Activated naive CD8-positive, alpha-beta T cell treated with anti-CD3 and anti-CD28 coated beads, Interleukin-2, amount 50 U/mL, for 16 hours (primary cell): ENCODE data around the gene CRELD2.
"Not testable (repeated sequence)": the region's sequence is repeated elsewhere in the genome, so short reads cannot be mapped to it uniquely, and the experiment has no call there.

ENCODE experiments used
- DNase-seq: peaks from one replicate; pipeline ENCODE4 v3.0.0-alpha.2; 2020; ENCODE audit warnings: low read depth, low spot score

The CRELD2 gene

DNA sequence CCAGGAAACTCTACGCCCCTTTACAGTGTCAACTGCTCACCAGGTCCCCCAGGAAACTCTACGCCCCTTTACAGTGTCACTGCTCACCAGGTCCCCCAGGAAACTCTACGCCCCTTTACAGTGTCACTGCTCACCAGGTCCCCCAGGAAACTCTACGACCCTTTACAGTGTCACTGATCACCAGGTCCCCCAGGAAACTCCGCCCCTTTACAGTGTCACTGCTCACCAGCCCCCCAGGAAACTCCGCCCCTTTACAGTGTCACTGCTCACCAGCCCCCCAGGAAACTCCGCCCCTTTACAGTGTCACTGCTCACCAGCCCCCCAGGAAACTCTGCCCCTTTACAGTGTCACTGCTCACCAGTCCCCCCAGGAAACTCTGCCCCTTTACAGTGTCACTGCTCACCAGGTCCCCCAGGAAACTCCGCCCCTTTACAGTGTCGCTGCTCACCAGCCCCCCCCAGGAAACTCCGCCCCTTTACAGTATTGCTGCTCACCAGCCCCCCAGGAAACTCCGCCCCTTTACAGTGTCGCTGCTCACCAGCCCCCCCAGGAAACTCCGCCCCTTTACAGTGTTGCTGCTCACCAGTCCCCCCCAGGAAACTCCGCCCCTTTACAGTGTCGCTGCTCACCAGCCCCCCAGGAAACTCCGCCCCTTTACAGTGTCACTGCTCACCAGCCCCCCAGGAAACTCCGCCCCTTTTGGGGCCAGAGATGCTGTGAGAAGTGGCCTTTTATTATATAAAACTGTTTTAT is 26.8 kb downstream of the CRELD2 start:
- DNase-seq = not testable (repeated sequence)

DNA sequence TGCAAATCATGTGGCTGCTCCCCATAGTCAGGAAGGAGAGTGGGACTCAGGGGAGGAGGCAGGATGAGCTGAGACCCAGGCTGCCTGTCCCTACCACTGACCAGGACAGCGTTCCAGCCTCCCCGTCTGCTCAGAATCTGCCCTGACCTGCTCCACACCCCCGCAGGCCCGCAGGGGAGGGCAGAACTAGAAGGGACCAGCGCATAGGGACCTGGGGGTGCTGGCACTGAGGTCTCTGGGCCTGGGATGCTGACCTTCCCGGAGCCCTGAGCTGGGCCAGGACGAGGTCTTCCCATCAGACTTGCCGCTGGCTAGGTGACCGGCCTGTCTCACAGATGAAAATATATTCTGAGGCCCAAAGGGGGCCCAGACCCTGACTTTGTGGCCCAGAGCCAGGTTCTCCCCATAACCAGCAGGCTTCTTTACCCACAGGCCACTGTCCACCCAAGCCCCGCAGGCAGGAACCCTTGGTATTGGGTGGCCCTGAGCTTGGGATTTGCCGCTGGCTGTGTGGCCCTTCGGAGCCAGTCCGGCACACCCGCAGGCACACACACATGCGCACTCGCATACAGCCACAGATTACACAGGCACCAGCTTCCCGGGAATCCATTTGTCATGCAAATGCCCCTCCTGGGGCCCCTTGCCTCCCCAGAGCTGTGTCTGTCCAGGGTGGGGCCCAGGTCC is 28.3 kb downstream of the CRELD2 start:
- DNase-seq = no peak

DNA sequence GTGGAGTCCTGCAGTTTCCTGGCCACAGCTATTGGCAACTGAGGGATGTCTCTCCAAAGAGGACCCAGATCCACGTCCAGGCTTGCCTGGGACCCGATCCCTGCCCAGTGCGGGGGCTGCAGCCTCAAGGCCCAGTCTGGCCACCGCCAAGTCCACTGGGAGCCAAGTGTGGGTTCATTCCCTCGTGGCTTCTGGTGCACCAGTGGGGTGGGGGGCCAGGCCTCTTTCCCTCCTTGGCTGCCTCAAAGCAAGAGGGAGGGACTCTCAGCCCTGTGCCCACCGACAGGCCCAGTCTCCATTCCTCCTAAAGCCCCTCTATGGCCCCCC is 28.8 kb downstream of the CRELD2 start:
- DNase-seq = no peak

DNA sequence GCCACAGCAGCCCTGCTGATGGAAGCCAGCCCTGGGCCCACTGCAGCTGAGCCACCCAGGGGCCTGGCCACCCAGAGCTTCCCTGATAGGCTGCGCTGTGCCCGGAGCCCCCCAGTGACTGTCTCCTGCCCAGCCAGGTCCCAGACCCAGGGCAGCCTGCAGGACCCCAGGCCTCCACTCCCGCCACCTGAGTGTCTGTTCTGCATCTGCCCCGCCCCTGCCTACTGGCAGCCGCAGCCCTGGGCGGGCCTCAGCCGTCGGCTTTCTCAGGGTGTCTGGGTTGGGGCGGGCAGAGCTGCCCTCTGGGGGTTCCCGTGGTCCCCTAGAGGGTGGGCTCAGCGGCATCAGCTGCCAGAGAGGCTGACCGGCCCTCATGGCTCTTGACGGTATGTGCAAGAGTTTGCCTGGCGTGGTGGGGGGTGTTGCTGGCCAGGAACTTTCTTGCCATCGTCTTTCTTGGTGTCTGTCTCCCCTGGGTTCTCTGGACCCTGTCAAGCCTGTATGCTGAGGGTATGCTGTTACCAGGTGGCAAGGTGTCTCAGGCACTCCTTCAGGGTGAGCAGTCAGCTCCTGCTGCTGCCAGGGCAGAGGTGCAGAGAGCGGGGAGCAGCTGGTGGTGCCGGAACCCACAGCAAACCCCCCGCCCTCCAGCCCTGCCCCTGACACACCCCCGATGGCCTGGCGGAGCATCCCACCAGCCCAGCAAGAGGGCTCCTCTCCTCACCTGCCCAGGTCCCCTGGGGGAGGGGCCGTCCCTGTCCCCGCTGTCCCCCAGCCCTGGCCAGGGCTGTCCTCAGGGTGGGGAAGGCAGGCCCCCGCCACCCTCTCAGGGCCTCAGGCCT is 29.9 kb downstream of the CRELD2 start:
- DNase-seq = no peak

DNA sequence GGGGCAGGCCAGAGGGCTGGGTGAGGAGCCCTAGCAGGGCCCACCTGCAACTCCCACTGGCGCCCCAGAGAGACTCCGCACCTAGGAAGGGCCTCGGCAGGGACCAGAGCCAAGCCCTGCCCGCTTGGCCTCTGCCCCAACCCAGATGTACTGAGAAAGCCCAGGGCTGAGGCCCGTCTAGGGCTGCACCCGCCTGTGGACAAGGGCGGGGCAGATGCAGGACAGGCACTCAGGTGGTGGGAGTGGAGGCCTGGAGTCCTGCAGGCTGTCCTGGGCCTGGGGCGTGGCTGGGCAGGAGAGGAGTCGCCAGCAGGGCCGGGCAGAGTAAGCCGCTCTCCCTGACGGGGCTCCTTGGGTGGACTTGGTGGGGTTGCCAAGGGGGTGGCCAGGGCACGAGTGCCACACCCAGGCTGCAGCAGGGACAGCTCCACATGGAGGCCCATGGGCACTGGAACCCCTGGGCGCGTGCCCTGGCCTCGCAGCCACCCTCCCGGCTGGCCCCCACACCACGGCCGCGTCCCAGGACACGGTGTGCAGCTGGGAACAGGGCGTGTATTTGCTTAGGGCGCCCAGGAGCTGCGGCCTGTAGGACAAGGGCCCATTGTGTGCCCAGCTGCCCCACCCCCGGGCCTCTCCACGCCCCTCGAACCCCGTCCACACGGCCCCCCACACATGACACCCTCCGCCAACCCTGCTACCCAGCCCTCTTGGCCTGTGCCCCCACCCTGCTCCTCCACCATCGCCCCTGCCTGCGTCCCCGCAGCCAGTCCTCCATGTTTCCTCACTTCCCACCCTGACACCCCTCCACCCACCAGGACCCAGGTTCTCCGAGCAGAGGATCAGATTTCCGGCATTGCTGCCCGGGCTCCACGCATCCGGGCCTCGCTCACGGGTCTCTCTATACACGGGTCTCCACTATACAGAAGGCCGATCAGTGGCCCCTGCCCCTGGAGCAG is 30.8 kb downstream of the CRELD2 start:
- DNase-seq = no peak

DNA sequence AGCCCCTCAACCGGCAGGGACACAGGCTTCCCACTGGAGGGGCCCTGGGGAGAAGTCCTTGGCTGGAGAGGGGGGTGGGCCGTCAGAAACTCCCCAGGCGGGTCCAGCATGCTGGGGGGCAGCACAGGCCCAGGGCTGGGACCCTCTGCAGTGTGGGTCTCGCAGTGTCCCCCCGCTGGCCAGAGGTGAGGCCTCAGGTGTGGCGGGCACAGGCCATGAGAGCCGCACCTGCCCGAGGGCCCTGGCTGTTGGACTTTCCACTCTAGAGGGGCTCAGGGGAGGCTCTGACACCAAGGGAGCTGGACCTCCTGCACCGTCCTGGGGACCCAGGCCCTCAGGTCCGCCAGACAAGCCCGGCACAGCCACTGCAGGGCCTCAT is 31.5 kb downstream of the CRELD2 start:
- no peak for DNase-seq

DNA sequence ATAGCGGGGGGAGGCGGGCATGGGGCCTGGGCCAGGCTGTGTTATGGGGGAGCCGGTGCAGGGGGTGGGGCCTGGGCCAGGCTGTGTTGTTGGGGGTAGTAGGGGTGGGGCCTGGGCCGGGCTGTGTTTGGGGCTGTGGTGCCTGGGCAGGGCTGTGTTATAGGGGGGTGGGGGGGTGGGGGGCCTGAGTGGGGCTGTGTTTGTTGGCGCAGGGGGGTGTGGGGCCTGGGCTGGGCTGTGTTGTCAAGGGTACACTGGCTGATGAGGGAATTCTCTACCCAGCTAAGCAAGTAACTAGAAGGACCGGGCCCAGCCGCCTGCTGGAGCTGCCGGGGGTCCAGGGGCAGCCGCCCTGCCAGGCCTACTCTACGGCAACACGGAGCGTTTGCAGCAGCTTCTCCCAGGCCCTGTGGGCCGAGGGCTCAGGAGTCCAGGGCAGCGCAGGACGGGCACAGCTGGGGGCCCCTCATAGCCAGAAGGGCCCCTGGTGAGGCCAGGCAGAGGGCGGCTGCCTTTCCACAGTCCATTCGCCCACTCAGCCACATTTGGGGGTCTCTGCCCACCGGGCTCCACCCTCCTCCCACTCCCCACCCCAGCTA is 32.1 kb downstream of the CRELD2 start:
- no peak for DNase-seq

DNA sequence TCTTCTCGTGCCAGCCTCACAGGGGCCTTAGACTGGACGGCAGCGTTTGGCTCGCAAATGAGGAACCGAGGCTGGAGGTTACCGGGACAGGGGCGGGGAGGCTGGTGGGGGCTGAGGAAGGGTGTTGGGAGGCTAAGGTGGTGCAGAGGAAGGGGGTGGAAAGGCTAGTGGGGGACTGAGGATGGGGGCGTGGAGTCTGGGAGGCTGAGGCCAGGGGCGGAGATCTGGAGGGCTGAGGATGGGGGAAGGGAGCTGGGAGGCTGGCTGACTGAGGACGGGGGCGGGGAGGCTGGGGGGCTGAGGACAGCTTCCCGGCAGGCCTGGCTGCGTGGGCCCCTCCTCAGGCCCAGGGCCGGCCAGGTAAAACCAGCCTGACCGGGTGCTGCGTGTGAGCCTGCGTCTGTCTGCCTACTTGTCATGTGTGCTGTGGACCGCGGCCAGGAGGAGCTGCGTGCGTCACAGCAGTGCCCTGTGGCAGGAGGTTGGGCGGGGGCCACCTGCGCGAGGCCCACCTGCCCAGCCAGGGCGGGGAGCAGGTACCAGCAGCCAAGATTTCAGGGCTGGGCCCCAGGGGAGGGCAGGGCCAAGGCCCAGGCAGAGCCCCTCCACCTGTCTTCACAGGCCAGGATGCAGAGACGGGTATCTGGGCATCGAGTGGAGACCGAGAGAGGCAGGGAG is 32.7 kb downstream of the CRELD2 start:
- no peak for DNase-seq

DNA sequence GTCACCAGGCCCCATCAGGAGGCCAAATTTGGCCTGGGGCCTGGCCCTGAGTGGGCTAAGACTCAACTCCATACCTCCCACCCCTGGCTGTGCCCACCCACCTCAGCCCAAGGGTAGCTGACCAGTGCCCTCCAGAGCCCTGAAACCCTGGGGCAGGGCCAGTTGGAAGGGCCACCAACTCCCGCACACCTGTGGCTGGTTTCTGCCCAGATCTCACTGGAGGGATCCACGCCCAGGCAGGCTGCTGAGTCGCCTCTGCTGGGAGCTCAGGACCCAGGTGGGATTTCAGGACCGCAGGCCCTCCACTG is 33.2 kb downstream of the CRELD2 start:
- DNase-seq = no peak

DNA sequence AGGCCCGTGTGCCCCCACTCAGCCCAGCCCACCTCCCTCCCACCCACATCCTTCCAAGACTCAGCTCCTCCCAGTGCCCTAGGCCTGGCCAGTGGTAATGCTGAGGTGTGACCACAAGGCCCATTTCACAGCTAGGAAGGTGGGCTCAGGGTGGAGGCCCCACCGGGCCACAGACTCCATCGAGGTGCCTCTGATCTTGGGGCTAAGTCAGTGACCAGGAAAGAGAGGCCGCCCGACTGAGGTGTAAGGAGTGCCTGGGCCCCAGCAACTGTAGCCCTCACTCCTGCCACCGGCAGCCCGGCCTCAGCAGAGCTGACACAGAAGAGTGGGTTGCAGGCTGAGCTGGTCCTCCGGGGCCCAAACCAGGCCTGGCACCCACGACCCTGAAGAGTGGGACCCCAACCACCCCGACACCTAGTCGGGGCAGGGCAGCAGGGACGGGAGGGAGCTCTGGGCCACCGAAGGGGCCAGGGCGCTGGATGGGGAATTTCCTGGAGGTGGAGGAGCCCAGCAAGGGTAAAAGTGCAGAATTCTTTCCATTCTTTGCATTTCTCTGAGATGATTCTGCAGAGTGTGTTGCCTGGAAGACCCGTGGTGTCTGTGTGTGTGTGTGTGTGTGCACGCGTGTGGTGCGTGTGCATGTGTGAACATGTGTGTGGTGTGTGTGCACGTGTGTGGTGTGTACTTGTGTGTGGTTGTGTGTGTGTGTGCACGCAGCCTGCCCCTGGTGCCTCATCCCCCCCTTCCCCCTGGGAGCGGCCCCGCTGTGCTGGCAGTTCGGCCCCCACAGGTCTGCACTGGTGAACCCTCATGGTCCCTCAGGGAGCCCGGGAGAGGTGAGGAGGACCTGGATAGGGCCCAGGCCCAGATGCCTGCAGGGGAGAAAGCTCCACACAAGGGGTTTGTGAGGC is 33.8 kb downstream of the CRELD2 start:
- no peak for DNase-seq

DNA sequence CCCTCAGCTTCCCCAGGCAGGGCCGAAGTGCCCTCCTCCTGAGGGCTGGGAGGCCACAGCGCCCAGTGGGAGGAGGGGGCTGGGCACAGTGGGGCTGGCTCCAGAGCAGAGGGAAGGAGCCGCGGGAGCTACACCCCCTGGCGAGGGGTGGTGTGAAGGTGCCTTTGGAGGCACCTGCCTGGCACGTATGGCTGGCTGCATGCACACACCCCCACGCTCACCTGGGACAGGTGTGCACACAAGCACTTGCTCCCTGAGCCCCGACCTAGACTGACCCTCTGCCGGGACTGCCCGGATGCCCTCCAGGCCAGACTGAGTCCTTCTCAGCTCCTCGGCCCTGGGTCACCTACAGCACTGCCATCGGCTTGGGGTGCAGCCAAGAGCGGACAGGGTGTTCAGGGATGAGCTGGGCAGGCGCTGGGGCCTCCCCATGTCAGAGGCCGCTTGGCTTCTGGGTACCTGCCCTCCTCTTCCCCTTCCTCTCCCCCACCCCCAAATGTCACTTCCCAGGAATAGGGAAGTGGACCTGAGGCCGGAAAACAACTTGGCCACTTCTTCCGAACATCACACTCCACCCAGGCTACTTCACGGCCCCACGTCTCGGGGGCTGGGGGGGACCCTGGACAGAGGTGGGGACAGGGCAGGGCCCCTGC is 34.7 kb downstream of the CRELD2 start:
- DNase-seq = no peak

DNA sequence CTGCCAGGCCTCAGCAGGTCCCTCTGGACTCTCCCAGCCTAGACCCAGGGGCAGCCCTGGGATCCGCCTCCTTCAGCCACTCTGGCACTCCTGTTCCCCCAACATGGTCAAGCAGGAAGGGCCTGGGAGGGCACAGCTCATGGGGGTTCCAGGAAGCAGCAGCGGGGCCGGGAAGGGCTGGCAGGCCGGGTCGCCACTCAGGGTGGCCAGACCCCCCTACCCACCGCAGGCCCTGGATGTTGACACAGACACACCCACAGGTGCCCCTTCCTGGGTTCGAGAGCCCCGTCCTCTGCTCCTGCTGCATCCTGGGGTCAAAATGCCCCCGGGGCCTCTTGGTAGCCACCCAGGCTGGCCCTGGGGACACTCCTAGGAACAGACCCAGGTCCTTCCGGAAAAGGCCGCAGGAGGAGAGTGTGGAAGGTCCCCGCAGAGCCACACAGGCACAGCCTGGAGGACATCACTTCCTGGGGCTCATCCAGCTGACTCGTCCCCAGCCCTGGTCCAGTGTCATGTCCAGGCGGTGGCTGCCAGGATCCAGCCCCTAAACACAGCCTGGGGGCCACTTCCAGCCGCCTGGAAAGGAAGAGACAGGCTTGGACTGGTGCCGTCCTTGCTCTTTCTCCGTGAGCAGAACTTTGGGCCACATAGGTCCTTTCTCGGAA is 35.4 kb downstream of the CRELD2 start:
- no peak for DNase-seq

DNA sequence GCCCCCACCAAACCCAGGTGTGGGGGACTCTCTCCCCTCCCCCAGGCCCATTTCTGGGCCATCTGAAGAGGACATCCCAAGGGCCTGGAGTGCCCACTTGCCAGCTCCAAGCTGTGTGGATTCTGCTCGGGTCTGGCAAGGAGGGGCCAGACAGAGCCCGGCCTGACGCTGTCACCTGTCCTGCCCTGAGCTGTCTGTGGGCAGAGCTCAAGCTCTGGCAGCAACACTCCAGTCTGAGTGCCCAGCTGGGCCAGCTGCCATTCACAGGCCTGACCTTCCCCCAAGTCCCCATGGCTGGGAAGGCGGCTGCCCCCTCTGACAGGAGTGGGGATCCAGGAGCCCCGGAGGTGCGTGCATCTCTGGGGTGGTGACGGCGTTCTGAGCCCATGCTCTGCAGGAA is 35.9 kb downstream of the CRELD2 start:
- DNase-seq = no peak

DNA sequence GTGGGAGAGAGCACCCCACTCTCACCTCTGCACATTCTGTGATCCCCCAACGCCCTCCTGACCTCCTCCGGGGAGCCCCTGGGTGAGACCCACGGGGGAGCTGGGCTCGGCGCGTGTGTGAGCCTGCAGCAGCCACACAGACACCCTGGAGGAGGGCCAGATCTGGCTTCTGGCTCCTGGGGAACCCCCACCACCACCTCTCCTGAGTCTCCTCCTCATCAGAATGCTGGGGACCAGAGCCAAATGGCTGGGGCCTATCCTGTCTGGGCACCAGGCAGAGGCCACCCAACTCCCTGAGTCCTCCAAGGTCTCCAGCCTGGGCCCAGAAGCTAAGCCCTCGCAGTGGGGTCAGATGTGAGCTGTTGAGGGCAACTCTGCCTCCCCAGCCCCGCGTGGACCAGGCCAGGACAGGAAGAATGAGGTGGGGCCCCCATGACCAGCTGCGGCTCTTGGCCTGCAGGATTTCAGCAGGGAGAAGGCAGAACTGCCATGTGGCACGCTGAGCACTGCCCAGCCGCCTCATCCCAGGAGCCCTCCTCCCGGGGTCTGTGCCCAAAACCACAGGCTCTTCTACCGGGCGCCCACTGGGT is 36.7 kb downstream of the CRELD2 start:
- DNase-seq = no peak

DNA sequence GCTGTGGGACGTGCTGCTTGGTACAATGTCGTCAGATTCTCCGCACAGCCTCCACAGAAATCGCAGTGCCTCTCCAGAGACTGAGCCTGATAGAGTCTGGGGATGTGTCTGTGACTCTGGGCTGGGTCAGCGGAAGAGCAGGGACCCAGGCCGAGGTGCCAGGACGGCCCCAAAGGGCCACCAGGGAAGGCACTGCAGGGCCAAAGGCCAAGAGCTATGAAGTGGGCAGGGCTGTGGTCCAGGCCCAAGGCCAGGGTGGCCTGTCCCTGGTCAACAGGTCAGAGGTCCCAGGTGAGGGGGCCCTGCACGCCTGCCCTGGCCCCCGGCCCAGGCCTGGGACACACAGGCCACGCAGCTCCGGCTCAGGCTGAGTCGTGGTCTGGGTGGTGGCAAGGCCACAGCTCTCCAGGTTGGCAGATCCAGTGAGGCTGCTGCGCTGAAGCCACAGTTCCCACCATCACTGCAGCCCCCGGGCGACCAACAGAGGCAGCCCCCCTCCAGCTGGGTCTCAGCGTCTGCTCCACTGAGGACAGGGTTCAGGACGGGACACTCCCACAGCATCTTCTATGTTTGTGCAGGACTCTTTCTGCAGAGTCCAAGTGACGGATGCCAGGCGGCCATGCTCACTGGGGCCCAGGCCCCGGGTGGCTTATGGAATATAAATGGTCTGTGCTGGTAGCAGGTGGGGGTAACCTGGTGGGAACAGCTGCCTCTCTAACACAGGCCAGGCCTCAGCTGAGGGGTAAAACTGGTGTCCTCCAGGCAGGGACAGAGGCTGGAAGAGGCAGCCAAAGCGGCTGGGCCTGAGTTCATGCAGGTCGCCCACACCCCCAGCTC is 37.4 kb downstream of the CRELD2 start:
- no peak for DNase-seq

DNA sequence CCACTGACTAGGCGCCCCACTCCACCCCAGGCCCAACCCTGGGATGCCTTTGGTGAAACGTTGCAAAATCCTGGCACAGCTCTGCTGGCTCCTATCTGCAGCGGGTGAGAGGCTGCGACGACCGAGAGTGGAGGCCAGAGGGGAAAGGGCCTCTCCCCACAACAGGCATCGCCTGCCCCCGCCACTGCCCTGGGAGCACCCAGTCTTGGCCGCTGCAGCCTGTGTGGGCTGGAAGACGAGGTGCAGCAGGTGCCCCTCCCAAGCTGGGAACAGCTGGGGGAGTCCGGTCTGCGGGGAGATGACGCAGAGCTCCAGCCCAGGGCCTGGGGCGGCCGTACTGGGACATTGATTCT is 38.0 kb downstream of the CRELD2 start:
- no peak for DNase-seq
